K562 (cell line): Measurements from ENCODE around the gene HOXC11. TPM values are rescaled to one million over a fixed set of nuclear protein-coding genes. Genes with fewer than 3 reads are reported as not detected.

Experiments
- ATAC-seq: fragments of 200-7000 bp; cut with Tn5 transposase; 3 replicates; pipeline ENCODE4 v1.9.1; 2020; ENCODE audit warnings: moderate library complexity
- BruUV-seq: library from RNA; stranded (reverse); fragments of 400-500 nt; replicated peaks from 2 replicates; lab custom pipeline; 2021; lab: Mats Ljungman, UMichigan
- CTCF ChIA-PET: fragments of 300-600 bp; formaldehyde crosslinking; extraction: SDS; loops from one replicate; lab custom pipeline; 2021; ENCODE audit warnings: low intra/inter-chr PET ratio; lab: Yijun Ruan, JAX
- POLR2A ChIA-PET: fragments of 300-600, 350-650 bp; sonication (Branson Sonifier 250); formaldehyde crosslinking; extraction: SDS; loops from one replicate; lab custom pipeline; 2021; ENCODE audit warnings: antibody characterized with exemption, inconsistent platforms; lab: Yijun Ruan, JAX
- DNase-seq, 4 experiments: peaks; one replicate each; pipeline versions ENCODE4 v3.0.0 to v3.0.0-alpha.2; 2011 to 2018; ENCODE audit warnings: low spot score in 3 of 4, mixed read lengths in 3 of 4; ENCODE audit errors: extremely low read depth in 1 of 4
- FAIRE-seq: peaks from 2 replicates; lab custom pipeline; 2011; peaks lifted over from hg19 to GRCh38; lab: Jason Lieb, UNC
- H2AFZ ChIP-seq: 2 replicates; pipeline ENCODE4 v1.6.0; 2011; ENCODE audit warnings: low read depth, low read length, control low read depth, inconsistent platforms
- H3K27ac ChIP-seq: fragments of 200-600 bp; 3 replicates; pipeline ENCODE4 v1.8.0; 2011; ENCODE audit warnings: low read depth, mild to moderate bottlenecking, control low read depth, inconsistent platforms, low read length, moderate library complexity, mixed read lengths; ENCODE audit errors: extremely low read depth
- H3K27me3 ChIP-seq, 2 experiments: fragments of 300-600 bp in 1 of 2; 2 replicates in 1 of 2; 3 replicates in 1 of 2; pipeline versions ENCODE4 v1.6.0 to v1.8.0; 2011; ENCODE audit warnings: inconsistent platforms in 2 of 2, low read length in 2 of 2, mild to moderate bottlenecking in 1 of 2, mixed read lengths in 1 of 2, moderate library complexity in 1 of 2; ENCODE audit not compliant: control insufficient read depth in 2 of 2, insufficient read depth in 2 of 2
- H3K36me3 ChIP-seq: fragments of 300-600 bp; 3 replicates; pipeline ENCODE4 v1.8.0; 2011; ENCODE audit warnings: mild to moderate bottlenecking, low read length, inconsistent platforms; ENCODE audit not compliant: control insufficient read depth, insufficient read depth
- H3K4me1 ChIP-seq, 2 experiments: fragments of 200-600 bp in 1 of 2; replicated peaks in 1 of 2; 2 replicates in 1 of 2; 3 replicates in 1 of 2; pipeline versions ENCODE4 v1.5.1 to v1.8.0; 2011; ENCODE audit warnings: inconsistent platforms in 2 of 2, low read length in 2 of 2, mild to moderate bottlenecking in 1 of 2, mixed read lengths in 1 of 2, moderate library complexity in 1 of 2; ENCODE audit not compliant: control insufficient read depth in 2 of 2, insufficient read depth in 2 of 2
- H3K4me2 ChIP-seq: 2 replicates; pipeline ENCODE4 v1.6.1; 2011; ENCODE audit warnings: low read length, control low read depth, inconsistent platforms, mixed read lengths; ENCODE audit not compliant: insufficient read depth
- H3K4me3 ChIP-seq: fragments of 200-600 bp; sonication (generic), shearing (Covaris generic); 2 replicates; pipeline ENCODE4 v1.5.1; 2016; ENCODE audit warnings: control low read depth, inconsistent platforms
- H3K79me2 ChIP-seq: fragments of 200-600 bp; 3 replicates; pipeline ENCODE4 v1.8.0; 2011; ENCODE audit warnings: low read length, inconsistent platforms; ENCODE audit not compliant: control insufficient read depth, insufficient read depth
- H3K9ac ChIP-seq, 2 experiments: 2 replicates each; pipeline versions ENCODE4 v1.6.0 to v1.6.1; 2011; ENCODE audit warnings: low read depth in 2 of 2, low read length in 2 of 2, control low read depth in 1 of 2, inconsistent platforms in 1 of 2, mild to moderate bottlenecking in 1 of 2, mixed read lengths in 1 of 2; ENCODE audit not compliant: insufficient read depth in 1 of 2
- H3K9me1 ChIP-seq: one replicate; pipeline ENCODE4 v1.6.0; 2011; ENCODE audit warnings: inconsistent platforms, mild to moderate bottlenecking, low read length, moderate library complexity; ENCODE audit not compliant: control insufficient read depth, insufficient read depth
- H3K9me3 ChIP-seq: replicated peaks from 2 replicates; pipeline ENCODE4 v1.5.1; 2011; ENCODE audit warnings: low read depth, low read length, inconsistent platforms; ENCODE audit not compliant: control insufficient read depth, insufficient read depth
- H4K20me1 ChIP-seq: replicated peaks from 2 replicates; pipeline ENCODE4 v1.6.1; 2011; ENCODE audit warnings: low read length, inconsistent platforms, mixed read lengths; ENCODE audit not compliant: control insufficient read depth, insufficient read depth
- CTCF ChIP-seq, 3 experiments: IDR thresholded peaks in 2 of 3; conservative IDR thresholded peaks in 1 of 3; 2 replicates each; pipeline ENCODE4 v1.5.1; 2011 to 2012; ENCODE audit warnings: low read length in 3 of 3, mild to moderate bottlenecking in 3 of 3, control low read depth in 2 of 3, improper control_type of control experiment in 1 of 3, inconsistent platforms in 1 of 3, low read depth in 1 of 3, mixed read lengths in 1 of 3, moderate library complexity in 1 of 3; ENCODE audit not compliant: insufficient read depth in 2 of 3
- CTCFL ChIP-seq: IDR thresholded peaks from 2 replicates; pipeline ENCODE4 v1.6.1; 2011; ENCODE audit warnings: borderline replicate concordance, low read depth, mild to moderate bottlenecking, moderate library complexity, low read length; ENCODE audit not compliant: insufficient read depth, poor library complexity, severe bottlenecking
- E4F1 ChIP-seq: fragments of 250-450 bp; sonication (Bioruptor Pico); IDR thresholded peaks from 2 replicates; pipeline ENCODE4 v1.5.0; 2021; ENCODE audit warnings: mild to moderate bottlenecking, borderline replicate concordance
- IRF2 ChIP-seq: sonication (generic); formaldehyde crosslinking; IDR thresholded peaks from 2 replicates; pipeline ENCODE4 v1.8.1; 2022; ENCODE audit warnings: mild to moderate bottlenecking, missing genetic modification reagents
- MAFG ChIP-seq: fragments of 450-650 bp; conservative IDR thresholded peaks from 2 replicates; pipeline ENCODE4 v1.6.1; 2016; ENCODE audit warnings: missing genetic modification characterization, missing compliant biosample characterization
- NFE2 ChIP-seq: IDR thresholded peaks from 2 replicates; pipeline ENCODE4 v1.6.1; 2014; ENCODE audit warnings: antibody characterized with exemption, low read depth
- SRF ChIP-seq, 2 experiments: fragments of 250-450, 450-650 bp in 1 of 2; sonication (Bioruptor Pico) in 1 of 2; sonication (generic) in 1 of 2; formaldehyde crosslinking; IDR thresholded peaks; 2 replicates each; pipeline versions ENCODE4 v1.5.0 to v1.5.1; 2020 to 2022; ENCODE audit warnings: mild to moderate bottlenecking in 1 of 2, missing genetic modification reagents in 1 of 2
- TFAP4 ChIP-seq: sonication (generic); formaldehyde crosslinking; IDR thresholded peaks from 2 replicates; pipeline ENCODE4 v1.8.0; 2022; ENCODE audit warnings: missing genetic modification reagents, mild to moderate bottlenecking, moderate library complexity, borderline replicate concordance
- WGBS: fragments of 100-300 bp; shearing (Covaris generic); methylation state at CpG from one replicate; pipeline ENCODE4 v1.1.6; 2016; ENCODE audit warnings: low coverage, mixed read lengths; ENCODE audit not compliant: insufficient coverage; ENCODE audit errors: missing lambda C conversion rate; 5-methylcytosine and 5-hydroxymethylcytosine counted together
- in situ Hi-C: fragments of 300-500 bp; cut with MboI; formaldehyde crosslinking; loops from 4 replicates; pipeline ENCODE4 v1.15.0; 2018; ENCODE audit warnings: inconsistent platforms, mixed read lengths
- intact Hi-C: fragments of 100-400 bp; cut with micrococcal nuclease; formaldehyde crosslinking; loops from 2 replicates; pipeline ENCODE4 v1.14.2; 2022
- polyA plus RNA-seq, 8 experiments: library from polyadenylated mRNA; depleted of rRNA in 4 of 8; stranded (reverse) in 5 of 8; unstranded in 3 of 8; fragments of >200 nt; fragmentation: Nextera tagmentation in 2 of 8; fragmentation: Illumina TruSeq in 1 of 8; extraction: Ambion mirVana in 2 of 8; extraction: Trizol in 1 of 8; gene quantifications; 2 replicates each; pipeline versions ENCODE4 v1.2.1 to v1.2.3, GENCODE V29; 2011 to 2014; ENCODE audit warnings: inconsistent platforms in 1 of 8, missing spikeins in 1 of 8
- total RNA-seq, 7 experiments: library from RNA; depleted of rRNA in 6 of 7; stranded (reverse); fragments of >200 nt in 6 of 7; fragmentation: Illumina TruSeq in 2 of 7; extraction: Trizol in 2 of 7; gene quantifications; 2 replicates each; pipeline versions ENCODE4 v1.2.1 to v1.2.3, GENCODE V29; 2011 to 2021; ENCODE audit warnings: low replicate concordance in 1 of 7

The HOXC11 gene
- total and polyA plus RNA-seq, 9 of the 15 experiments (the other 6 are each of a cell fraction or from before 2014, with no cell fraction given) = not detected

- POLR2A ChIA-PET = interaction anchor here (0.5 to 1.0 kb wide), 4 partner anchors 10 to 1028 kb away, joined by 3 to 4 read pairs (median 3); no protein-coding TSS in a partner anchor
- H4K20me1 ChIP-seq = no peaks in the 10 kb centered on the region
- H2AFZ ChIP-seq = no peak overlapping the region
- CTCF ChIA-PET = no interaction called here
- no peaks in the 10 kb centered on the region for H3K36me3 ChIP-seq
- no peaks in the 10 kb centered on the region for H3K9me3 ChIP-seq
- peaks cover 11 to 20% of the 10 kb centered on the region in 2 experiments for H3K4me1 ChIP-seq
- FAIRE-seq = no peak
- DNase-seq = peak in 3 of 4 experiments; percentile 32 to 47 (median 37)
- no peaks in the 10 kb centered on the region for H3K27me3 ChIP-seq
- H3K9ac ChIP-seq = peak overlapping the region in 1 of 2 experiments; percentile 70; a peak in 1 of 4 replicates
- peak; percentile 31 for ATAC-seq
- in situ Hi-C loops = no loop called here
- H3K4me2 ChIP-seq = no peak overlapping the region
- H3K27ac ChIP-seq = no peak overlapping the region
- H3K9me1 ChIP-seq = no peaks in the 10 kb centered on the region
- no TSS peak for BruUV-seq
- intact Hi-C loops = loop anchor here (10.0 kb wide), 1 partner anchor 282 kb away; no protein-coding TSS in a partner anchor
- peaks cover 3% of the 10 kb centered on the region; the same call in 1 of the 3 replicates for H3K79me2 ChIP-seq
- no peak overlapping the region for H3K4me3 ChIP-seq
- 57% methylated on average over 6 of the region's 6 CpGs for WGBS
- TF ChIP-seq IRF2 (CRISPR knock-in tag) = no peak
- TF ChIP-seq TFAP4 (CRISPR knock-in tag) = 0 out of 2 replicates have a peak, but pooled peaks have one; percentile 14
- peak; percentile 9 for TF ChIP-seq CTCFL
- TF ChIP-seq E4F1 = no peak
- peak in 1 of 3 experiments; percentile 23; a peak in 1 of 6 replicates for TF ChIP-seq CTCF (IDR thresholded peaks at IDR 0.05 in 2 of 3, conservative IDR thresholded peaks at IDR 0.05 in 1 of 3; ENCODE audit: insufficient read depth in 2 of 3, low read depth in 1 of 3, low read length in 3 of 3)
- 0 out of 2 replicates have a peak, but pooled peaks have one; percentile 11 for TF ChIP-seq MAFG
- no peak for TF ChIP-seq SRF (CRISPR knock-in tag; IDR thresholded peaks at IDR 0.05)
- TF ChIP-seq NFE2 = peak; percentile 32; the same call in 1 of the 2 replicates
Observed at GRCh38 chr12:54012631-54013409, 39.9 kb downstream of the HOXC11 start.
